Smooth muscle cell (in vitro differentiated cells): ENCODE measurements around the gene RARRES1. TPM values are rescaled to one million over a fixed set of nuclear protein-coding genes. Genes with fewer than 3 reads are reported as not detected.
A peak's percentile ranks its signal among the peaks of the same experiment; 100 is the strongest.

Experiments used
- DNase-seq: peaks from one replicate; lab custom pipeline; 2025; ENCODE audit not compliant: unreplicated experiment; lab: John Stamatoyannopoulos, UW
- H2AFZ ChIP-seq: fragments of 200-600 bp; sonication (generic); 2 replicates; pipeline ENCODE4 v1.6.0; 2016; ENCODE audit warnings: antibody characterized with exemption, low read depth, mild to moderate bottlenecking
- H3F3A ChIP-seq: fragments of 200-600 bp; sonication (generic); 2 replicates; pipeline ENCODE4 v1.6.0; 2017; ENCODE audit warnings: antibody characterized with exemption, low read depth
- H3K27ac ChIP-seq: fragments of 200-600 bp; sonication (generic); 2 replicates; pipeline ENCODE4 v1.5.1; 2016; ENCODE audit warnings: low read depth, mild to moderate bottlenecking
- H3K27me3 ChIP-seq: fragments of 200-600 bp; sonication (generic); 2 replicates; pipeline ENCODE4 v1.6.1; 2016; ENCODE audit warnings: low read depth, mild to moderate bottlenecking
- H3K36me3 ChIP-seq: fragments of 200-600 bp; sonication (generic); 2 replicates; pipeline ENCODE4 v1.5.1; 2016; ENCODE audit warnings: low read depth
- H3K4me1 ChIP-seq: fragments of 200-600 bp; sonication (generic); 2 replicates; pipeline ENCODE4 v1.5.1; 2016; ENCODE audit warnings: low read depth
- H3K4me2 ChIP-seq: fragments of 200-600 bp; sonication (generic); 2 replicates; pipeline ENCODE4 v1.6.0; 2016; ENCODE audit warnings: mild to moderate bottlenecking
- H3K4me3 ChIP-seq: fragments of 200-600 bp; sonication (generic); 2 replicates; pipeline ENCODE4 v1.5.1; 2016; ENCODE audit warnings: mild to moderate bottlenecking
- H3K79me2 ChIP-seq: fragments of 200-600 bp; sonication (generic); 2 replicates; pipeline ENCODE4 v1.6.0; 2016; ENCODE audit warnings: low read depth, mild to moderate bottlenecking
- H3K9ac ChIP-seq: fragments of 200-600 bp; sonication (generic); 2 replicates; pipeline ENCODE4 v1.6.0; 2016; ENCODE audit warnings: low read depth
- H3K9me3 ChIP-seq: fragments of 200-600 bp; sonication (generic); replicated peaks from 2 replicates; pipeline ENCODE4 v1.5.1; 2016; ENCODE audit warnings: low read depth
- H4K20me1 ChIP-seq: fragments of 200-600 bp; sonication (generic); 2 replicates; pipeline ENCODE4 v1.6.0; 2016; ENCODE audit warnings: low read depth
- WGBS: methylation state at CpG from one replicate; pipeline ENCODE4 v1.1.7; 2016; ENCODE audit warnings: low lambda C conversion rate; 5-methylcytosine and 5-hydroxymethylcytosine counted together
- polyA plus RNA-seq: library from polyadenylated mRNA; unstranded; fragments of >200 nt; fragmentation: Nextera tagmentation; extraction: Ambion mirVana; gene quantifications from 2 replicates; pipeline ENCODE4 v1.2.1, GENCODE V29; 2016
- total RNA-seq: library from RNA; depleted of rRNA; stranded (reverse); fragments of >200 nt; gene quantifications from 2 replicates; pipeline ENCODE4 v1.2.3, GENCODE V29; 2014
- TF ChIP-seq, protein P1 (sequence below): fragments of 200-600 bp; sonication (generic); IDR thresholded peaks from 2 replicates; pipeline ENCODE4 v1.5.1; 2017; ENCODE audit warnings: borderline replicate concordance, mild to moderate bottlenecking, antibody characterized with exemption; ENCODE audit not compliant: insufficient read depth, poor library complexity, severe bottlenecking

Gene RARRES1
- total and polyA plus RNA-seq, 2 experiments from 2014 or later: 6.6 to 15.3 TPM

DNA sequence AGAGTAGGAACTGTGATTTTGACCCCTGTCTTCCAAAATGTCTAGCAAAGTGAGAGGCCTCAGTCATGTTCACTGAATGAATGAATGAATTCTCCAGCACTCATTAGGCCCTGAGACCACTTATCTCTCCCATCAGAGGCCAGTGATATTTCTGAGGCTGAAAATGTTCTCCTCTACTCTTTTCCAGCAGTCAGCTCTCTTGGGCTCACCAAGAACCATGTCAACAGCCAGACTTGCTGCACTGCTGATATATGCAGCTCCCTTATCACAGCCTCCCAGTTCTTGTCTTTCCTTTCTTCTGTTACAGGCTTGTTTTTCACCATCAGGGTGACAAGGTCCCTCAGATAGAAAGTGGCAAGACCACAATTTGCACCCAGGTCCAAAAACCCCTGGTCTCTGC lies 40.9 kb upstream of the RARRES1 start:
- Histone ChIP-seq H3K4me3 (no peak overlapping the region), H3K36me3 (no peaks in the 10 kb centered on the region), H3K4me1 (peaks cover 26% of the 10 kb centered on the region), H3K27me3 (no peaks in the 10 kb centered on the region), H3F3A (peaks cover 22% of the 10 kb centered on the region), H3K4me2 (no peak overlapping the region), H3K9ac (no peak overlapping the region), H2AFZ (no peak overlapping the region), H3K79me2 (no peaks in the 10 kb centered on the region), H4K20me1 (no peaks in the 10 kb centered on the region), H3K9me3 (no peaks in the 10 kb centered on the region), H3K27ac (no peak overlapping the region)
- TF ChIP-seq, protein P1, sequence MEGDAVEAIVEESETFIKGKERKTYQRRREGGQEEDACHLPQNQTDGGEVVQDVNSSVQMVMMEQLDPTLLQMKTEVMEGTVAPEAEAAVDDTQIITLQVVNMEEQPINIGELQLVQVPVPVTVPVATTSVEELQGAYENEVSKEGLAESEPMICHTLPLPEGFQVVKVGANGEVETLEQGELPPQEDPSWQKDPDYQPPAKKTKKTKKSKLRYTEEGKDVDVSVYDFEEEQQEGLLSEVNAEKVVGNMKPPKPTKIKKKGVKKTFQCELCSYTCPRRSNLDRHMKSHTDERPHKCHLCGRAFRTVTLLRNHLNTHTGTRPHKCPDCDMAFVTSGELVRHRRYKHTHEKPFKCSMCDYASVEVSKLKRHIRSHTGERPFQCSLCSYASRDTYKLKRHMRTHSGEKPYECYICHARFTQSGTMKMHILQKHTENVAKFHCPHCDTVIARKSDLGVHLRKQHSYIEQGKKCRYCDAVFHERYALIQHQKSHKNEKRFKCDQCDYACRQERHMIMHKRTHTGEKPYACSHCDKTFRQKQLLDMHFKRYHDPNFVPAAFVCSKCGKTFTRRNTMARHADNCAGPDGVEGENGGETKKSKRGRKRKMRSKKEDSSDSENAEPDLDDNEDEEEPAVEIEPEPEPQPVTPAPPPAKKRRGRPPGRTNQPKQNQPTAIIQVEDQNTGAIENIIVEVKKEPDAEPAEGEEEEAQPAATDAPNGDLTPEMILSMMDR: no peak
- DNase-seq: no peak

- Histone ChIP-seq H3K27me3 (no peaks in the 10 kb centered on the region), H3K9ac (no peak overlapping the region), H3F3A (peaks cover 18% of the 10 kb centered on the region), H3K4me1 (peaks cover 20% of the 10 kb centered on the region), H3K36me3 (no peaks in the 10 kb centered on the region), H3K27ac (no peak overlapping the region), H2AFZ (no peak overlapping the region), H3K4me2 (no peak overlapping the region), H3K79me2 (no peaks in the 10 kb centered on the region), H4K20me1 (no peaks in the 10 kb centered on the region), H3K9me3 (no peaks in the 10 kb centered on the region), H3K4me3 (no peak overlapping the region)
- WGBS: 92% methylated on average over 3 of the region's 3 CpGs
- DNase-seq: no peak
- TF ChIP-seq, protein P1: no peak
These were observed 39.7 kb upstream of the RARRES1 start for GRCh38 chr3:158771982-158772381.

DNA sequence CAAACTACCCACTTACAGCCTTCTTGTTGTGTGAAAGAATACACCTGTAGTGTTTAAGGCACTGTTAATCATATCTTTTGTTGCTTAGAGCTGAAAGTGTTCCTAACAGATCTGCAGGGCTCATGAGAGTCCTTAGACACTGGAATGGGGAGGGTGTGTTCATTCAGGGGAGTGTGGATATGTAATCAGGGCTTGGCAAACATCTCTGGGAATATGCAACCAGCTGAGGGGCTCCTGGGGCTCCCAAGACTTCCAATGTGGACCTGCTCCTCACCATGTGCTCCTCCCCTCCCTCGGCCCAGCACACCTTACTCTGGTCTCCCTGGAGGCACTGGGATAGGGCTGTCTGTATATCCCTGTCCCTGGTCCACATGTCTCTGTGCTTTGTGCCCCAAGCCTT lies 39.3 kb upstream of the RARRES1 start:
- no peak overlapping the region for H3K4me3 ChIP-seq
- DNase-seq: no peak
- H3K4me2 ChIP-seq: no peak overlapping the region
- H3K9me3 ChIP-seq: no peaks in the 10 kb centered on the region
- no peaks in the 10 kb centered on the region for H4K20me1 ChIP-seq
- WGBS: 94% methylated on average over 1 of the region's 1 CpG
- no peaks in the 10 kb centered on the region for H3K79me2 ChIP-seq
- H3K27me3 ChIP-seq: no peaks in the 10 kb centered on the region
- H3K9ac ChIP-seq: no peak overlapping the region
- peaks cover 18% of the 10 kb centered on the region for H3F3A ChIP-seq
- TF ChIP-seq, protein P1: no peak
- H3K4me1 ChIP-seq: peaks cover 17% of the 10 kb centered on the region
- no peaks in the 10 kb centered on the region for H3K36me3 ChIP-seq
- no peak overlapping the region for H2AFZ ChIP-seq
- H3K27ac ChIP-seq: no peak overlapping the region

GRCh38 chr3:158770741-158771350 lies 38.6 kb upstream of the RARRES1 start:
- H3K9ac ChIP-seq: no peak overlapping the region
- DNase-seq: no peak
- 95% methylated on average over 4 of the region's 4 CpGs for WGBS
- no peak overlapping the region for H2AFZ ChIP-seq
- no peaks in the 10 kb centered on the region for H4K20me1 ChIP-seq
- TF ChIP-seq, protein P1: no peak
- peak overlapping the region; percentile 83 for H3K27ac ChIP-seq
- no peaks in the 10 kb centered on the region for H3K27me3 ChIP-seq
- H3K36me3 ChIP-seq: no peaks in the 10 kb centered on the region
- no peaks in the 10 kb centered on the region for H3K79me2 ChIP-seq
- peaks cover 17% of the 10 kb centered on the region for H3K4me1 ChIP-seq
- no peak overlapping the region for H3K4me3 ChIP-seq
- H3K4me2 ChIP-seq: no peak overlapping the region
- H3K9me3 ChIP-seq: no peaks in the 10 kb centered on the region
- H3F3A ChIP-seq: peaks cover 18% of the 10 kb centered on the region
